Measurements from ENCODE around the gene UBQLN1. TPM values are rescaled to one million over a fixed set of nuclear protein-coding genes. Genes with fewer than 3 reads are reported as not detected.

UBQLN1 gene
- total and polyA plus RNA-seq, 9 of the 15 experiments (the other 6 are each of a cell fraction or from before 2014, with no cell fraction given): 7.5 to 120 (median 52.8) TPM

- TF ChIP-seq POLR2AphosphoS5 (IDR thresholded peaks at IDR 0.05; ENCODE audit: control insufficient read depth, insufficient read depth, low read depth, low read length): peak; percentile 68; the same call in 1 of the 2 replicates
- no peak for TF ChIP-seq ELK3 (CRISPR knock-in tag; IDR thresholded peaks at IDR 0.05)
- TF ChIP-seq STAG1 (CRISPR knock-in tag; IDR thresholded peaks at IDR 0.05; ENCODE audit: borderline replicate concordance): no peak
- no peak for TF ChIP-seq SLC30A9 (CRISPR knock-in tag; IDR thresholded peaks at IDR 0.05)
- TF ChIP-seq CC2D1A (IDR thresholded peaks at IDR 0.05): no peak
- peak; percentile 96 for TF ChIP-seq BACH1 (tag; IDR thresholded peaks at IDR 0.05)
- TF ChIP-seq ATF1 (CRISPR knock-in tag; IDR thresholded peaks at IDR 0.05): peak; percentile 75
- peak; percentile 99 for TF ChIP-seq ATF1 (tag; IDR thresholded peaks at IDR 0.05)
- TF ChIP-seq YY1 (IDR thresholded peaks at IDR 0.05; ENCODE audit: borderline replicate concordance in 1 of 3, control insufficient read depth in 1 of 3, extremely low read depth in 1 of 3, insufficient read depth in 3 of 3, insufficient read length in 1 of 3, insufficient replicate concordance in 2 of 3, low read depth in 1 of 3, low read length in 2 of 3): peak in 2 of 3 experiments; percentile 56 to 59
- no peak for TF ChIP-seq HMG20B (CRISPR knock-in tag; IDR thresholded peaks at IDR 0.05)
- no peak for TF ChIP-seq GTF3C2 (IDR thresholded peaks at IDR 0.05; ENCODE audit: borderline replicate concordance, extremely low read depth, insufficient read length)
- TF ChIP-seq NCOA2 (IDR thresholded peaks at IDR 0.05; ENCODE audit: partially characterized antibody in 2 of 2): no peak
- no peak for TF ChIP-seq SNIP1 (IDR thresholded peaks at IDR 0.05; ENCODE audit: low read depth)
- TF ChIP-seq SREBF2 (CRISPR knock-in tag; IDR thresholded peaks at IDR 0.05): no peak
- TF ChIP-seq, protein P1, sequence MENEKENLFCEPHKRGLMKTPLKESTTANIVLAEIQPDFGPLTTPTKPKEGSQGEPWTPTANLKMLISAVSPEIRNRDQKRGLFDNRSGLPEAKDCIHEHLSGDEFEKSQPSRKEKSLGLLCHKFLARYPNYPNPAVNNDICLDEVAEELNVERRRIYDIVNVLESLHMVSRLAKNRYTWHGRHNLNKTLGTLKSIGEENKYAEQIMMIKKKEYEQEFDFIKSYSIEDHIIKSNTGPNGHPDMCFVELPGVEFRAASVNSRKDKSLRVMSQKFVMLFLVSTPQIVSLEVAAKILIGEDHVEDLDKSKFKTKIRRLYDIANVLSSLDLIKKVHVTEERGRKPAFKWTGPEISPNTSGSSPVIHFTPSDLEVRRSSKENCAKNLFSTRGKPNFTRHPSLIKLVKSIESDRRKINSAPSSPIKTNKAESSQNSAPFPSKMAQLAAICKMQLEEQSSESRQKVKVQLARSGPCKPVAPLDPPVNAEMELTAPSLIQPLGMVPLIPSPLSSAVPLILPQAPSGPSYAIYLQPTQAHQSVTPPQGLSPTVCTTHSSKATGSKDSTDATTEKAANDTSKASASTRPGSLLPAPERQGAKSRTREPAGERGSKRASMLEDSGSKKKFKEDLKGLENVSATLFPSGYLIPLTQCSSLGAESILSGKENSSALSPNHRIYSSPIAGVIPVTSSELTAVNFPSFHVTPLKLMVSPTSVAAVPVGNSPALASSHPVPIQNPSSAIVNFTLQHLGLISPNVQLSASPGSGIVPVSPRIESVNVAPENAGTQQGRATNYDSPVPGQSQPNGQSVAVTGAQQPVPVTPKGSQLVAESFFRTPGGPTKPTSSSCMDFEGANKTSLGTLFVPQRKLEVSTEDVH (IDR thresholded peaks at IDR 0.05; ENCODE audit: low read depth, partially characterized antibody): peak; percentile 61
- TF ChIP-seq TRIM24 (IDR thresholded peaks at IDR 0.05): peak in 1 of 2 experiments; percentile 43; a peak in 1 of 4 replicates
- peak; percentile 84 for TF ChIP-seq NFRKB (IDR thresholded peaks at IDR 0.05; ENCODE audit: low read depth)
- no peak for TF ChIP-seq ZNF23 (CRISPR knock-in tag; IDR thresholded peaks at IDR 0.05)
- TF ChIP-seq TCF7L2 (IDR thresholded peaks at IDR 0.05; ENCODE audit: low read depth, low read length): 0 out of 2 replicates have a peak, but pooled peaks have one; percentile 6
- no peak for TF ChIP-seq CBX8 (IDR thresholded peaks at IDR 0.05; ENCODE audit: borderline replicate concordance, extremely low read depth, low read depth, low read length, poor library complexity, severe bottlenecking)
- no peak for TF ChIP-seq SETDB1 (IDR thresholded peaks at IDR 0.05; ENCODE audit: low read length)
- TF ChIP-seq ZFPM2 (CRISPR knock-in tag; IDR thresholded peaks at IDR 0.05): no peak
These were observed at the start of gene UBQLN1 (continued) for GRCh38 chr9:83707768-83708514.

All from K562 (cell line).